Measurements from ENCODE around the gene FGF4. TPM values are rescaled to one million over a fixed set of nuclear protein-coding genes. Genes with fewer than 3 reads are reported as not detected.
A peak's percentile ranks its signal among the peaks of the same experiment; 100 is the strongest.

The FGF4 gene
- total RNA-seq, 2 experiments from 2014 or later = not detected

GRCh38 chr11:69727266-69727665 lies 47.9 kb downstream of the FGF4 start:
- TF ChIP-seq CTCF (IDR thresholded peaks at IDR 0.05) = no peak
- DNase-seq = no peak
- H3K36me3 Mint-ChIP-seq (ENCODE audit: low read depth) = no peaks in the 10 kb centered on the region
- POLR2A ChIA-PET = interaction anchor here (0.6 kb wide), 1 partner anchor 201 kb away, joined by 3 read pairs; no protein-coding TSS in a partner anchor
- no peaks in the 10 kb centered on the region for H3K9me3 Mint-ChIP-seq
- intact Hi-C loops (cut with micrococcal nuclease) = no loop called here
- H3K27me3 Mint-ChIP-seq = peaks cover 52% of the 10 kb centered on the region
- no peak overlapping the region for H3K4me3 Mint-ChIP-seq
- CTCF ChIA-PET = interaction anchor here (0.8 kb wide), 1 partner anchor 49 kb away, joined by 3 read pairs; no protein-coding TSS in a partner anchor
- no peak overlapping the region for H3K27ac Mint-ChIP-seq
- no peak for ATAC-seq
- no peaks in the 10 kb centered on the region for H3K4me1 Mint-ChIP-seq (ENCODE audit: low read depth)

GRCh38 chr11:69726481-69726880 lies 48.7 kb downstream of the FGF4 start:
- TF ChIP-seq CTCF (IDR thresholded peaks at IDR 0.05) = no peak
- ATAC-seq (no peak), DNase-seq (no peak)
- intact Hi-C loops (cut with micrococcal nuclease) = no loop called here
- ChIA-PET CTCF (no interaction called here), POLR2A (interaction anchor here (0.6 kb wide), 1 partner anchor 202 kb away, joined by 3 read pairs; no protein-coding TSS in a partner anchor)
- H3K27me3 Mint-ChIP-seq = peaks cover 51% of the 10 kb centered on the region
- H3K4me3 Mint-ChIP-seq = no peak overlapping the region
- H3K27ac Mint-ChIP-seq = no peak overlapping the region
- H3K4me1 Mint-ChIP-seq (ENCODE audit: low read depth) = no peaks in the 10 kb centered on the region
- H3K36me3 Mint-ChIP-seq (ENCODE audit: low read depth) = no peaks in the 10 kb centered on the region
- no peaks in the 10 kb centered on the region for H3K9me3 Mint-ChIP-seq

- H3K27me3 Mint-ChIP-seq = peaks cover 53% of the 10 kb centered on the region
- no peak for ATAC-seq
- ChIA-PET POLR2A (no interaction called here), CTCF (no interaction called here)
- no peaks in the 10 kb centered on the region for H3K36me3 Mint-ChIP-seq (ENCODE audit: low read depth)
- H3K4me1 Mint-ChIP-seq (ENCODE audit: low read depth) = no peaks in the 10 kb centered on the region
- DNase-seq = no peak
- no peak overlapping the region for H3K4me3 Mint-ChIP-seq
- no peaks in the 10 kb centered on the region for H3K9me3 Mint-ChIP-seq
- intact Hi-C loops (cut with micrococcal nuclease) = no loop called here
- no peak overlapping the region for H3K27ac Mint-ChIP-seq
- no peak for TF ChIP-seq CTCF (IDR thresholded peaks at IDR 0.05)
Observed at GRCh38 chr11:69726019-69726418, 49.1 kb downstream of the FGF4 start.

- intact Hi-C loops (cut with micrococcal nuclease) = no loop called here
- Mint-ChIP-seq H3K4me1 (ENCODE audit: low read depth) (no peaks in the 10 kb centered on the region), H3K4me3 (no peak overlapping the region), H3K9me3 (no peaks in the 10 kb centered on the region), H3K27me3 (peaks cover 56% of the 10 kb centered on the region), H3K27ac (no peak overlapping the region), H3K36me3 (ENCODE audit: low read depth) (no peaks in the 10 kb centered on the region)
- no peak for TF ChIP-seq CTCF (IDR thresholded peaks at IDR 0.05)
- peak; percentile 9 for DNase-seq
- ChIA-PET CTCF (no interaction called here), POLR2A (no interaction called here)
- no peak for ATAC-seq
Observed at GRCh38 chr11:69721745-69722144, 53.4 kb downstream of the FGF4 start.

- CTCF ChIA-PET = no interaction called here
- Mint-ChIP-seq H3K27ac (no peak overlapping the region), H3K4me3 (no peak overlapping the region), H3K36me3 (ENCODE audit: low read depth) (no peaks in the 10 kb centered on the region), H3K9me3 (no peaks in the 10 kb centered on the region), H3K4me1 (ENCODE audit: low read depth) (no peaks in the 10 kb centered on the region), H3K27me3 (peaks cover 54% of the 10 kb centered on the region)
- no peak for TF ChIP-seq CTCF (IDR thresholded peaks at IDR 0.05)
- intact Hi-C loops (cut with micrococcal nuclease) = no loop called here
- DNase-seq = no peak
- no peak for ATAC-seq
- POLR2A ChIA-PET = no interaction called here
Observed at GRCh38 chr11:69721106-69721505, 54.0 kb downstream of the FGF4 start.

Other genes starting within 250 kb of the FGF4 start
- 1 to 10 TPM; 2.8 to 3.3 TPM for gene CCND1, start 134.2 kb downstream of the FGF4 start, total RNA-seq
- gene LTO1, start 100.0 kb downstream of the FGF4 start, total RNA-seq = 10 to 100 TPM; 14.9 to 15.9 TPM
- not detected for gene FGF19, start 71.3 kb downstream of the FGF4 start, total RNA-seq
- gene FGF3, start 44.1 kb upstream of the FGF4 start, total RNA-seq = not detected

All from activated CD8-positive, alpha-beta T cell treated with anti-CD3 and anti-CD28 coated beads for 36 hours (primary cell).